Upper lobe of left lung (tissue), 4 donors: ENCODE measurements around the gene SCFD2.

Source experiments
- CTCF ChIP-seq, 6 experiments: fragments of 450-650 bp in 4 of 6; fragments of 200-600 bp in 2 of 6; sonication (generic) in 2 of 6; IDR thresholded peaks; one replicate each; pipeline ENCODE4 v1.5.1; 2016 to 2019; ENCODE audit warnings: antibody characterized with exemption in 6 of 6
- POLR2A ChIP-seq, 4 donors: fragments of 450-650 bp; IDR thresholded peaks; one replicate each; pipeline ENCODE4 v1.5.1; 2016 to 2017; ENCODE audit warnings: antibody characterized with exemption in 4 of 4, mild to moderate bottlenecking in 2 of 4
- POLR2AphosphoS5 ChIP-seq, 2 donors: sonication (generic); formaldehyde crosslinking; IDR thresholded peaks; one replicate each; pipeline ENCODE4 v1.5.1; 2017; ENCODE audit warnings: antibody characterized with exemption in 2 of 2

- TF ChIP-seq CTCF (IDR thresholded peaks at IDR 0.05) (no peak), POLR2AphosphoS5 (IDR thresholded peaks at IDR 0.05) (no peak), POLR2A (IDR thresholded peaks at IDR 0.05) (no peak)
Measured at GRCh38 chr4:52952540-52952939, 413.3 kb downstream of the SCFD2 start.
